NCI-H774 (cell line): Measurements from ENCODE around the gene C11orf97.
"Not testable (repeated sequence)": the region's sequence is repeated elsewhere in the genome, so short reads cannot be mapped to it uniquely, and the experiment has no call there.

ENCODE experiments used
- DNase-seq: peaks from one replicate; lab custom pipeline; 2025; lab: John Stamatoyannopoulos, UW

The C11orf97 gene

DNA sequence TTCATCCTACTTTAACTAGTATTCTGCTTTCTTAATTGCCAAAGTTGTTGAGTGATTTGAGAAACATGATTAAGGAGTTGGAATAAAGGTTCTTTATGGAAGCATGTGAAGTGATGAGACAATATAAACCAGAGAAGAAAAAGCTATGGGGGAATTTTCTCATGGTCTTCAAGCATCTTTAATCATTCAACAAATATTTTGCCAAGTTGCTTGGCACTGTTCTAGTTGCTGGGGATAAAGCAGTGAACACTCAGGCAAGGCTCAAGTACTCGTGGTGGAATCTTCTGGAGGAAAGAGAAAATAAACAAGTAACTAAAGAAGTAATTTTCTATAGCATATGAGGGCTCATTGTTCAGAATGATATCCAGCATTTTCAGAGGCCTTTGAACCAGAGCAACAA, 45.7 kb downstream of the C11orf97 start:
- DNase-seq: no peak

DNA sequence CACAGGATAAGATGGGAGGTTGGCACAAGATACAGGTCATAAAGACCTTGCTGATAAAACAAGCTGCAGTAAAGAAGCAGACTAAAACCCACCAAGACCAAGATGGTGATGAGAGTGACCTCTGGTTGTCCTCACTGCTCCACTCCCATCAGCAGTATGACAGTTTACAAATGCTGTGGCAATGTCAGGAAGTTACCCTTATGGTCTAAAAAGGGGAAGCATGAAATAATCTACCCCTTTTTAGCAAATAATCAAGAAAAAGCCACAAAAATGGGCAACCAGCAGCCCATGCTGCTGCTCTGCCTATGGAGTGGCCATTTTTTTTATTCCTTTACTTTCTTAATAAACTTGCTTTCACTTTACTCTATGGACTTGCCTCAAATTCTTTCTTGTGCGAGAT, 46.2 kb downstream of the C11orf97 start:
- DNase-seq: no peak

DNA sequence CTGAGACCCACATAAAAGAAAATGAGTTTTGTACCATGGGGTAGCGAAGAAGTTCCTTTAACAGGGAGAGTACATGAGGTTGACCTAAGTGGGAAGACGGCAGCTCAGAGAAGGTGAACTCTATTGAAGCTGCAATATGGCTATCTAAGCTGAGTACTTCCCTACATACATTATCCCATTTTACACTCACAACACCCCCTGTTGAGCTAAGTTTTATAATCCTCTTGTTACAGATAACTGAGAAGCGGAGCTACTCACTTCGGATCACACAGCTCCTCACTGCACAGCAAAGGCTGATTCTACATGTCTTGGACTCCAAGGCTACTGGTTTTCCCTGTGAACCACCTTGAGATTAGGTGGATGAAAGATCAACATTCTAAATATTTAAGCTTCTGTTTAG, 46.7 kb downstream of the C11orf97 start:
- no peak for DNase-seq

DNA sequence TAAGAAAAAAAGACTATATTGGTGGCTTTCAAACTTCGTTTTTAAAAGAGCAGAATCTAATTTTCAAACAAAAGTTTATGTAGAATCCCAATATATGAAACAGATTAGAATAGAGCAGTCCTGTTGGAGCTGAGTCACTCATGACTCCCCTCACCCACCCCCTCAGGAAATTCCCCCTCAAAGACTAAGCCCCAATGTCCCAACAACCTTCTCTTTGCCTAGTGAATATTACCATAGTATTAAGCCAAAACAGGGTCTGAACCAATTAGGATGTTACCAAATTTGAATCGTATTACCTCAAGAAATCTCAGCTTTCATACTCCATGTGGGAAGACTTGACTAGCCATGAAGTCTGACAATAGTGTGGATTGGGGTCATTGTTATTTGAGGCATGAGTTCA, 47.1 kb downstream of the C11orf97 start:
- no peak for DNase-seq

DNA sequence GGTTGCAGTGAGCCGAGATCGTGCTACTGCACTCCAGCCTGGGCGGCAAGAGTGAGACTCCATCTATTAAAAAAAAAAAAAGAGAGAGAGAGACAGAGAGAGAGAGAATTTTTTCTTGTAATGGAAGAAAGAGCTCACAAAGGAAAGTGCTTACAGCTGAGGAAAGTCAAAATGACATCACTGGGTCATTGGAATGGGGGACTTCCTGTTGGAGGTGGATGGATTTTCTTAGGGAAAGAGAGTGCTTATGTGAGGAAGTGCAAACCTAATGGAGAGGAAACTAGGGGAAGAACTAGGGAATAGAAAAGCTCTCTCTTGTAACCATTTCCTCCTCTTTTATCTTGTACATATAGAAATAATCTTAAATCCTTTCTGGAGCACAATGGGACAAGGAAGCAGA, 48.6 kb downstream of the C11orf97 start:
- DNase-seq: no peak

DNA sequence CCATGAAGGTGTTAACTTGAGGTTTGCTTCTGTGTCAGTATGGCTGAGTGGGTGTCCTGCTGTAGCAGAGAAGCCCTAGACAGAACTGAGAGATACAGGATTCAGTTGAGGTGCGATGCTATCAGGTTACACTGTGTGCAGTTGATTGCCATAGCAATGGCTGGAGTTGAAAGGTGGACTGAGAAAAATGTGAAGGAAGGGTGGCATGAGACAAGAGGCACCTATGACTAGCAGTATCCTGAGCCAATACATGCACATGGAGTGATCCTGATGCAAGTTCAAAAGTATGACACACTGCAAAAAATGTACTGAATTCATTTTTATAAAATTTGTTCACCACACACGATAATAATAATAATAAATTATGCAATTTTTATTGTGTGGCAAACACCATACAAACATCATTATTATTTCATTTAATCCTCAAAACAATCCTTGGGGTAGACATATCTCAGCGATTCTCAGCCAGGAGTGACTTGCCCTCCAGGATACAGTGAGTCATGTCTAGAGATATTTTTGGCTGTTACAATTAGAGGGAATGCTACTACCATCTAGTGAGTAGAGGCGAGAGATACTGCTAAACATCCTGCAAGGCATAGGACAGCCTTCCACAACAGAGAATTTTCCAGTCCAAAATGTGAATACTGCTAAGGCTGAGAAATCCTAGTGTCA, 51.1 kb downstream of the C11orf97 start:
- DNase-seq: no peak

DNA sequence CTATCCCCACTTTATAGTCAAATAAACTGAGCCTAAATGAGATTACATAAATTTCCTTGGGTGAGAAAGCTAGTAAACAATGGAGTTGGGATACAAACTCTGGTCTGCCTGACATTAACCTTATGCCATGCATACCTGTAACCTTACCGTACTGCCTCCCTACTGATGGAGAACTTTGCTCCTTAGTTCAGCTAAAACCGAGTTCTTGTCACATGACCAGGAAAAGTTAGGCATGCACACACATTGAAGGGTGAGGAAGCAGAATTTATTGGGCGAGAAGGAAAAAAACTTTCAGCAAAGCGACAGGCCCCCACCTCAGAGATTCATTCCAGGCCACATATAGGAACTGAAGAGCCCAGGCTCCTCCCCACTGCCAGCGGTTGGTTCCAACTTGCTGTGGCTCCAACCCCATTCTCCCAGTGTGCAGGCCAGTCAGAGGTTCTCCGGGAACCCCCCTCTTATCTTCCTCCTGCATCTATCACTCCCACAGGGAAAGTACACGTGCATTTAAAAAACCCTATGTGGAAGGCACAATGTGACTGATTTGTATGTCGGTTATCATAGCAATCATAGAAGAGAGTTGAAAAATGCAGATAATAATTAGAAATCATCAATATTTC, 51.7 kb downstream of the C11orf97 start:
- DNase-seq: no peak

DNA sequence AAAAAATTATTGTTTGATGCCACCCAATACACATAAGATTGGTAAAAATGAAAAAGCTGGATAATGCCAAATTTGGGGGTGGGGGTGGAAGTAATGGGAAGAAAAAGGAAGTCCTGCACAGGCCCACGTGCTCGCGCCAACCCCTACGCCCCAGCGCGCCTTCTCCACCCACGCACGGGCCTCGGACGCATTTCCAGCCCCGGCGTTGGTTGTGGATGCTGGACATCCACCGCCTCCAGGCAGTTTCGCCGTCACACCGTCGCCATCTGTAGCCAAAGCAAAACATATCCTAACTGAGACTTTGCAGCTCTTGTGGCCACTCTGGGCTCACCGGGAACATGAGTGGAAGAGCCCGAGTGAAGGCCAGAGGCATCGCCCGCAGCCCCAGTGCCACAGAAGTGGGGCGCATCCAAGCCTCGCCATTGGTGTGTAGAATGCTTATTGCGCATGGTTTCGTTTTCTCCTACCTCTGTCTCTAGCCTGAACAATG, 55.0 kb downstream of the C11orf97 start, which contains the start of gene PIWIL4:
PIWIL4 (plus strand) TSS at position 188 of the 490 bp plus-strand sequence; CDS start at position 339, 151 bp downstream.
- DNase-seq: no peak

DNA sequence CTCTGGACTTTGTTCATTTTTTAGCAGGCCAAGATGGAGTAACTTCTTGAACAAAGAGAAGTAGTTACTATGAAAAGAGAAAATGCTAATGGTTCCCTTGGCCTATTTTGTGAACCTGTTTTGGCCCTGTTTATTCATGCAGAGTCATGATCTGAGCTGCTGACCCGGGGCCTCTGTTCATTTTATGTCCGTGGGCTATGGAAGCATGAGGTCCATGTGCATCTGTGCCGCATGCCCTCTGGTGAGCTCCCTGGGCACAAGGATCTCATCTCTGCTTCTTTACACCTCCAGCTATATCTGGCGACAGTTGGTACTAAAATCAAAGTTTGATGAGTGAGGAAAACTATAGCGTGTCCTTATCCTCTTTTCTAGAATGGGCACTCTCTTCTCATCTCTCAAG, 55.9 kb downstream of the C11orf97 start:
- DNase-seq: no peak

DNA sequence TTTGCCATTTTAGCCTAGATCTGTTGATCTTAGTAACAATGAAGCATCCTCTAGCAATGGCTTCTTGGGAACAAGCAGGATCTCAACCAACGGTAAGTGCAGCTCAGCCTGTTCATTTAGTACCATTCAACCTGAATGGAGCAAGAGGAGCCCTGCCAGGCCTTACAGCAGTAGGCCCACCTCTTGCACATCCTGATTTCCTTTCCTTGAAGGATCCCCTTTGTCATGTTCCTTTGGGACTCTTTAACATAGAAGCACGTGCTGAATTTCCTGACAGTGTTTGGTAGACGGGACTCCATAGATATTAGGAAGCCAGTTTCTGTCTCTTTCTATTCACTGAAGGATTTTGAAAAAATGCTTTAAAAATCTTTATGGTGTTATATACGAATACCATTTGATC, 56.5 kb downstream of the C11orf97 start:
- no peak for DNase-seq

DNA sequence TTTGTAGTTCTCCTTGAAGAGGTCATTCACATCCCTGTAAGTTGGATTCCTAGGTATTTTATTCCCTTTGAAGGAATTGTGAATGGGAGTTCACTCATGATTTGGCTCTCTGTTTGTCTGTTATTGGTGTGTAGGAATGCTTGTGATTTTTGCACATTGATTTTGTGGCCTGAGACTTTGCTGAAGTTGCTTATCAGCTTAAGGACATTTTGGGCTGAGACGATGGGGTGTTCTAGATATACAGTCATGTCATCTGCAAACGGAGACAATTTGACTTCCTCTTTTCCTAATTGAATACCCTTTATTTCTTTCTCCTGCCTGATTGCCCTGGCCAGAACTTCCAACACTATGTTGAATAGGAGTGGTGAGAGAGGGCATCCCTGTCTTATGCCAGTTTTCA, 60.7 kb downstream of the C11orf97 start:
- DNase-seq: not testable (repeated sequence)

DNA sequence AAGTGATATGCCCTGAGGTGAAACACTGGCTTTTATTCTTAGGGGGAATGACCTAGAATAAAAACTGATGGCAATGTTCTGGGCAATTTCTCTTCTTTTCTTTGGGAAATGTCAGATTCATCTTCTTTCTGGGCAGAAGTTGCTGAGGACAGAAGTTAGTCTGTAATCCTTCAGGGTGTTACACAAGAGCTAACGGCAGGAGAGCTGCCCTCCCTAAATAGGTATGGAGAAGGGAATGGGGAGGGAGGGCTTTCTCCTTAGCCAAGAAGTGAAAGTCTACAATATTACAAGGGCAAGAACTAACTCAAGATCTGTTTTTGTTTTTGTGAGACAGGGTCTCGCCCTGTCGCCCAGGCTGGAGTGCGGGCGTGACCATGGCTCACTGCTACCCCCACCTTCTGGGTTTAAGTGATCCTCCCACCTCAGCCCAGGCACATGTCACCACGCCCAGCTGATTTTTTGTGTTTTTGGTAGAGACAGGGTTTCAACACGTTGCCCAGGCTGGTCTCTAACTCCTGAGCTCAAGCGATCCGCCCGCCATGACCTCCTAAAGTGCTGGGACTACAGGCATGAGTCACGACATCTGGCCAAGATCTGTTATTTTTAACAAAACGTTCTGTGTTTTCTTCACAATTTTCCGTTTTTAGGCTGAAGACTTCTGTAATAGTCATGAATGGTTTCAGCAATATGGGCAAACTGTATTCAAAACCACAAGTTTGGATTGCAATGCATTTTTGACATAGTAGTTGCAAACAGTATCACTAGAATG, 62.1 kb downstream of the C11orf97 start:
- no peak for DNase-seq

DNA sequence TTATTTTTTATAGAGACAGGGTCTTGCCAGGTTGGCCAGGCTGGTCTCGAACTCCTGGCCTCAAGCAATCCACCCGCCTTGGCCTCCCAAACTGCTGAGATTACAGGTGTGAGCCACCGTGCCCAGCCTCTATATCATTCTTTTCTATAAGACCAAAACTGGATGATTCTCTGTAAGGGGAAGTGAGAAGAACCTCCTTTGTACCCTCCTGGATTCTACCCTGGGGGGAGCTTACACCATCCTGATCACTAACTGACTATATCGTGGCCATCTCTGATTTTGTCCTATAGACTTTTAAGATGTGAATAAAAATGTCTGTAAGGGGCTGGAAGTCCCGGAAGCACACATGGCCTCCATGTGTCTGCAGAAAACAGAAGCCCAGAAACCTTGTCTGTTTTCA, 64.0 kb downstream of the C11orf97 start:
- DNase-seq: no peak

DNA sequence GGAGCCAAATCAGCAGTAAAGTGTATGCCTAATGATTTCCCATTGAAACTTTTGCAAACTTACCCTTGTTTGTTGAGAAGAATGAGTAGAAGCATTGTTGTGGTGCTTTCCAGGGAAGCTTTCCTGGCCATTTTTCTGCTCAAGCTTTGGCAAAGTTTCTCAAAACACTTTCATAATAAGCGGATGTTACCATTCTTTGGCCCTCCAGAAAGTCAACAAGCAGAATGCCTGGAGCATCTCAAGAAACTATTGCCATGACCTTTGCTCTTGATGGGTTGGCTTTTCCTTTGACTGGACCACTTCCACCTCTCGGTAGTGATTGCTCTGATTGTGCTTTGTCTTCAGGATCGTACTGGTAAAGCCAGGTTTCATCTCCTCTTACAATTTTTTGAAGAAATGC, 65.6 kb downstream of the C11orf97 start:
- no peak for DNase-seq
